ENCODE data around the gene TRIM54.

DNA sequence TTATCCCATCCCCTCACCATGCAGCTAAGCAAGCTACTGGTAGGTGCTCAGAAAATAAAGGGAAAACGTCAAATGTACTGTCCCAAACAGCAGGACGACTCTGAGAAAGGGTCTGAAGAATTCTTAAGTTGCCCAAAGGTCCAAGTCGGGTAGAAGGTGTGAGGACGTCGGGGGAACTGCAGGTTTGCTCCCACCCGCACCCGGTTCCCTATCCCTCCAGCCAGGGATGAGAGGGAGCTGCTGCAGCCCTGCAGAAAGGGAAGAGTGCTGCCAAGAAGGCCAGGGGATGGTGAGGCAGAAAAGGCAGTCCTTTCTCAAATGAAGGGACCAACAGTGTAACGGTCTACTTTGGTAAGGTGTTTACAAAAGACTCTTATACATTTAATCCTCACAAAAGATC, 32.9 kb downstream of the TRIM54 start:
- TF ChIP-seq, protein P1, sequence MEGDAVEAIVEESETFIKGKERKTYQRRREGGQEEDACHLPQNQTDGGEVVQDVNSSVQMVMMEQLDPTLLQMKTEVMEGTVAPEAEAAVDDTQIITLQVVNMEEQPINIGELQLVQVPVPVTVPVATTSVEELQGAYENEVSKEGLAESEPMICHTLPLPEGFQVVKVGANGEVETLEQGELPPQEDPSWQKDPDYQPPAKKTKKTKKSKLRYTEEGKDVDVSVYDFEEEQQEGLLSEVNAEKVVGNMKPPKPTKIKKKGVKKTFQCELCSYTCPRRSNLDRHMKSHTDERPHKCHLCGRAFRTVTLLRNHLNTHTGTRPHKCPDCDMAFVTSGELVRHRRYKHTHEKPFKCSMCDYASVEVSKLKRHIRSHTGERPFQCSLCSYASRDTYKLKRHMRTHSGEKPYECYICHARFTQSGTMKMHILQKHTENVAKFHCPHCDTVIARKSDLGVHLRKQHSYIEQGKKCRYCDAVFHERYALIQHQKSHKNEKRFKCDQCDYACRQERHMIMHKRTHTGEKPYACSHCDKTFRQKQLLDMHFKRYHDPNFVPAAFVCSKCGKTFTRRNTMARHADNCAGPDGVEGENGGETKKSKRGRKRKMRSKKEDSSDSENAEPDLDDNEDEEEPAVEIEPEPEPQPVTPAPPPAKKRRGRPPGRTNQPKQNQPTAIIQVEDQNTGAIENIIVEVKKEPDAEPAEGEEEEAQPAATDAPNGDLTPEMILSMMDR (IDR thresholded peaks at IDR 0.05), result no peak
- no peak for TF ChIP-seq POLR2A (IDR thresholded peaks at IDR 0.05)
